KMS-11 (cell line): Measurements from ENCODE around the gene LSAMP.

Experiments used
- H2AFZ ChIP-seq: fragments of 200-600 bp; sonication (generic); 2 replicates; pipeline ENCODE4 v1.6.1; 2016; ENCODE audit warnings: antibody characterized with exemption, mixed run types, low read depth
- H3K27ac ChIP-seq: fragments of 200-600 bp; sonication (generic); 2 replicates; pipeline ENCODE4 v1.6.1; 2016; ENCODE audit warnings: mild to moderate bottlenecking, mixed run types
- H3K27me3 ChIP-seq: fragments of 200-600 bp; sonication (generic); 2 replicates; pipeline ENCODE4 v1.6.1; 2017; ENCODE audit warnings: mild to moderate bottlenecking, low read depth, mixed run types, moderate library complexity; ENCODE audit not compliant: insufficient read depth
- H3K36me3 ChIP-seq: fragments of 200-600 bp; sonication (generic); 2 replicates; pipeline ENCODE4 v1.6.1; 2017; ENCODE audit warnings: mild to moderate bottlenecking, mixed run types; ENCODE audit not compliant: insufficient read depth
- H3K4me1 ChIP-seq: fragments of 200-600 bp; sonication (generic); 2 replicates; pipeline ENCODE4 v1.6.1; 2016; ENCODE audit warnings: mild to moderate bottlenecking, low read depth, mixed run types; ENCODE audit not compliant: poor library complexity, severe bottlenecking
- H3K4me2 ChIP-seq: fragments of 200-600 bp; sonication (generic); 2 replicates; pipeline ENCODE4 v1.7.0; 2016; ENCODE audit warnings: mild to moderate bottlenecking, mixed run types
- H3K4me3 ChIP-seq: fragments of 200-600 bp; sonication (generic); IDR thresholded peaks from 2 replicates; pipeline ENCODE4 v1.6.1; 2017; ENCODE audit warnings: low read depth, low read length, mixed read lengths; ENCODE audit not compliant: insufficient read depth
- H3K79me2 ChIP-seq: fragments of 200-600 bp; sonication (generic); 2 replicates; pipeline ENCODE4 v1.6.1; 2016; ENCODE audit warnings: low read depth, mixed run types; ENCODE audit not compliant: insufficient read depth
- H3K9ac ChIP-seq: fragments of 200-600 bp; sonication (generic); 2 replicates; pipeline ENCODE4 v1.6.1; 2016; ENCODE audit warnings: mild to moderate bottlenecking, mixed run types
- H4K20me1 ChIP-seq: fragments of 200-600 bp; sonication (generic); 2 replicates; pipeline ENCODE4 v1.6.1; 2016; ENCODE audit warnings: mild to moderate bottlenecking, mixed run types; ENCODE audit not compliant: insufficient read depth
- CTCF ChIP-seq: fragments of 200-600 bp; sonication (generic); conservative IDR thresholded peaks from 2 replicates; pipeline ENCODE4 v1.6.1; 2017; ENCODE audit warnings: low read depth, mild to moderate bottlenecking, antibody characterized with exemption, low read length, moderate library complexity, mixed read lengths

The LSAMP gene

GRCh38 chr3:116337229-116337628 lies 108.1 kb downstream of the LSAMP start:
- no peak for TF ChIP-seq CTCF
- no peak overlapping the region for H3K27ac ChIP-seq

GRCh38 chr3:116331380-116331779 lies 113.9 kb downstream of the LSAMP start:
- Histone ChIP-seq H3K4me2 (no peak overlapping the region), H2AFZ (no peak overlapping the region), H3K79me2 (no peaks in the 10 kb centered on the region), H3K4me3 (no peak overlapping the region), H3K36me3 (no peaks in the 10 kb centered on the region), H3K9ac (no peak overlapping the region), H3K27me3 (no peaks in the 10 kb centered on the region), H4K20me1 (no peaks in the 10 kb centered on the region), H3K4me1 (no peaks in the 10 kb centered on the region), H3K27ac (no peak overlapping the region)
- no peak for TF ChIP-seq CTCF

More at GRCh38 chr3:116337229-116337628, 108.1 kb downstream of the LSAMP start:
- Histone ChIP-seq H3K4me1 (no peaks in the 10 kb centered on the region), H3K4me3 (no peak overlapping the region), H3K36me3 (no peaks in the 10 kb centered on the region), H3K27me3 (no peaks in the 10 kb centered on the region), H3K79me2 (no peaks in the 10 kb centered on the region), H3K9ac (no peak overlapping the region), H2AFZ (no peak overlapping the region), H3K4me2 (no peak overlapping the region), H4K20me1 (no peaks in the 10 kb centered on the region)

GRCh38 chr3:116322750-116323375 lies 122.4 kb downstream of the LSAMP start:
- H3K4me1 ChIP-seq, result no peaks in the 10 kb centered on the region
- no peaks in the 10 kb centered on the region for H3K36me3 ChIP-seq
- H3K4me3 ChIP-seq, result no peak overlapping the region
- no peak overlapping the region for H3K27ac ChIP-seq
- H3K79me2 ChIP-seq, result no peaks in the 10 kb centered on the region
- H2AFZ ChIP-seq, result no peak overlapping the region
- H4K20me1 ChIP-seq, result no peaks in the 10 kb centered on the region
- H3K27me3 ChIP-seq, result no peaks in the 10 kb centered on the region
- TF ChIP-seq CTCF, result no peak
- H3K4me2 ChIP-seq, result no peak overlapping the region
- H3K9ac ChIP-seq, result no peak overlapping the region

DNA sequence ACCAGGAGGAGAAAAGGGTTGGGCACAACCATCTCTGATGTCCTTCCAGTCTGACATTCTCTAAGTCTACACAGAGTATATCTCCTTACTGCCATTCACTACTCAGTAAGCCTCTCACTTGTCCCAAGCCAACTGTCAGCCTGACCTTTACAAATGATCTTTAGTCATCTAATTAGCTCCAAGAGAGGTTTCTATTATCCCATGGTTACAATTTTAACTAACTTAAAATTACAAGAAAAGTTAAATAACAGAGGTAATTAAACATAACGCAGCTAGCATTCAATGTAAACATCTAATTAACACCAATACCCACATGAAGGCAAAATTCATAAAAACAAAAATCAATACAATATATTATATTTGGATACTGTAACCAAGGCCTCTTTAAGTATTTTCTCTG lies 126.9 kb downstream of the LSAMP start:
- Histone ChIP-seq H3K79me2 (no peaks in the 10 kb centered on the region), H3K4me1 (no peaks in the 10 kb centered on the region), H3K4me2 (no peak overlapping the region), H3K27me3 (no peaks in the 10 kb centered on the region), H3K27ac (no peak overlapping the region), H3K4me3 (no peak overlapping the region), H3K36me3 (no peaks in the 10 kb centered on the region), H4K20me1 (no peaks in the 10 kb centered on the region), H3K9ac (no peak overlapping the region), H2AFZ (no peak overlapping the region)
- no peak for TF ChIP-seq CTCF
